IPS-18c (cell line): ENCODE measurements around the gene GCK.

Source experiments
- H3K4me3 ChIP-seq: 2 replicates; pipeline ENCODE4 v1.7.0; 2013; ENCODE audit warnings: low read depth, mild to moderate bottlenecking, low read length, moderate library complexity; ENCODE audit not compliant: insufficient read depth
- H3K9me3 ChIP-seq: one replicate; pipeline ENCODE4 v1.6.1; 2013; ENCODE audit warnings: mild to moderate bottlenecking, low read length, moderate library complexity; ENCODE audit not compliant: control insufficient read depth, insufficient read depth

GCK gene

DNA sequence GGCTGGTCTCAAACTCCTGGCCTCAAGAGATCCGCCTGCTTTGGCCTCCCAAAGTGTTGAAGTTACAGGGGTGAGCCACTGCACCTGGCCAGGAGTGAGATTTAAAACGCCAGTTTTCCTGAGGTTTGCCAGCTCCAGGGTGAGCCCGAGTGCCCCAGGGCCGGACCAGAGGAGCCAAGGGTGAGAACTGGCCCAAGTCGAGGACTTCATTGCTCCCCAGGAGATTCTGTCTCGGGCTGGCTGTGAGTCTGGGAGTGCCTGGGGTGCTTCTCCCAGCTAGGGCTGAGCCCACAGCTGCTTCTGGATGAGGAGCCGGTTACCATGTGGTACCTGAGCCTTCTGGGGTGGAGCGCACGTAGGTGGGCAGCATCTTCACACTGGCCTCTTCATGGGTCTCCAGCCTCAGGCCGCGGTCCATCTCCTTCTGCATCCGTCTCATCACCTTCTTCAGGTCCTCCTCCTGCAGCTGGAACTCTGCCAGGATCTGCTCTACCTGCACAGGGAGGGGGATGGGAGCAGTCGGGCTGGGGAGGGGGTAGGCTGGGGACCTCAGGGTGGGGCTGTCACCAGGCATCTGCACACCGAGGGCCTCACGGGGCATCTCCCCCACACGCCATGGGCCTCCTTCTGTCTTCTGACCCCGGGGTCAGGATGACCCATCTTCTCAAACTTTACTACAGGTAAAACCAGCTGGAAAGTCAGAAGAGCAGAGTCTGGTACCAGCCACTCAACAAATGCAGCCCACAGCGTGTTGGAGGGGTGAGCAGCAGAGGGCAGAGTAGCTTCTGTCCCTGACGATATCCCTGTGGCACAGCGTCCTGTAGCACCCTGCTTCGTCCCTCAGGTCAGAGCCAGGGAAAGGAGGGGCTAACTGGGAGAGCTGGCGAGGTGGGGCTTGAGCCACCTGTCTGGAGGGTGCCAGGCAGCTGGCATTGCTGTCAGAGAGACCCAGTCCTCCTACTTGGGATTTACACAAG lies 36.0 kb downstream of the GCK start:
- H3K4me3 ChIP-seq: no peak overlapping the region

DNA sequence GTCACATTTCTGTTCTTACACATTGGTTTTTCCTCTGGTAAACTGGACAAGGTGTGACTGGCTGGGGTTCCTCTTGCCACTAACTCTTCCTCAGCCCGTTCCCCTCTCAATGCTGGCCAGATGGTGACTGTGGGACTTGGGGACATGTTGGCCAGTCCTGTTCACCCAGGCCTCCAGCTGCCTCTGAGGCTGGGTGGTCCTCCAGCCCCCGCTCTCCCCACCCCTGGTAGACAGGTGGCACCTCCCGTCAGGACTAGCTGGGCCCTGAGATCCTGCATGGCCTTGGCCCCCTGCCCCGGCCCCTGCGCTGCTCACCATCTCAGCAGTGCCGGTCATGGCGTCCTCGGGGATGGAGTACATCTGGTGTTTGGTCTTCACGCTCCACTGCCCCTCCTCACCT lies 37.3 kb downstream of the GCK start:
- Histone ChIP-seq H3K9me3 (no peaks in the 10 kb centered on the region), H3K4me3 (no peak overlapping the region)

More for the DNA sequence above, 36.0 kb downstream of the GCK start:
- H3K9me3 ChIP-seq: no peaks in the 10 kb centered on the region

DNA sequence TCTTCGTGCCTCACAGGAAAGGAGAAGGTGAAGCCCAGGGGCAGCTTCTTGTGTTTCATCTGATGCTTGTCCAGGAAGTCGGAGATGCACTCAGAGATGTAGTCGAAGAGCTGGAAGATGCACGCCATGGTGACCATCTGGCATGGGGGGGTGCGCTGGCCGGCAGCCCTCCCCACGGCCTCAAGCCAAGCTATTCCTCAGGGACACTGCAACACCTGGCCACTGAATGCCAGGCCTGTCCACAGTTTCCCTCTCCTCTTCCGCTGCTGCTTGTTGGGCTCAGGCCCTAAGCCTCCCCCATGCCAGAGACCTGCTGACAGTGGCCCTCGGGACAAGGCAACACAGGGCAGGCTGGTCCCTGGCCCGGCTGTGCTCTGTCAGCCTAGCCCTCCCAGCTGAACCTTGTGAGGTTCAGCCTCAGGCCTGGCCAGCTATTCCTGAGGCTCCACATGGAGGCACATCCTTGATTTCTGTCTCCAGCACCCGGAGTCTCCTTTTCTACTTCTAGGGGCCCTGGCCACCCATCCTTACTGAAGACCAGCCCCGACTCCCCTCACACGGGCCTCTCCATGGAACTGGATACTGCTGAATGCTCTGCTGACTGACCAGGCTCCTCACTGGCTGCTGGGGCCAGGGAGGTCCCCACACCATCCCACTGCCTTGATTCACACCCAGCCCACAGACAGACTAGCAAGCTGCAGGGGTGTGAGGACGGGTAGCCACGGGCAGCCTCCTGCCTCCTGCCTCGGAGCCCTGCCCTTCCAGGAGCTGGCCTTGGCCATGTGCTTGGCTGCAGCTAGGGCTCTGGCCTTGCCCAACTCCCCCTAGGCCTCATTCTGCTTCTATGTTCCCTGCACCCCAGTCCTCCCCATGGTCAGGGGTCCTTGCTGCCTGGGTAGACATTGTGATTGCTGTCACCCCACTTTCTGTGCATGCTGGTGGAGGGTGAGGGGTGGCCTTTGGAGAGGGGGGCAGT lies 38.0 kb downstream of the GCK start:
- no peak overlapping the region for H3K4me3 ChIP-seq
- no peaks in the 10 kb centered on the region for H3K9me3 ChIP-seq

DNA sequence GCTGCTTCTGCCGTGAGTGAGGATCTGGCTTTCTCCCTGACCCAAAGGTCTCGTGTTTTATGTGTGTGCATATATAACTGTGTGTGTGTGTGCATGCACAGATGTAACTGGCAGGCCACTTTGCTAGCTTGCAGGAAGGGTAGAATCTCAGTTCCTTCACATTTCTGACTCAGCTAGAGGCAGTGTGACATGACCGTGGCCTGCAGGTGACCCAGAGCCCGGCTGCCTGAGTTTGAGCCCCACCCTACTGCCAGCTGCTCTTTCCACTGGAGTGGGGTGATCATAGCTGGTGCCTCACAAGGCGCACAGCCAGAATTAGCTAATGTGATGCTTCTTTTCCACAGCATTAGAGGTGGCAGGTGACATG lies 38.8 kb downstream of the GCK start:
- no peak overlapping the region for H3K4me3 ChIP-seq
- H3K9me3 ChIP-seq: no peaks in the 10 kb centered on the region

DNA sequence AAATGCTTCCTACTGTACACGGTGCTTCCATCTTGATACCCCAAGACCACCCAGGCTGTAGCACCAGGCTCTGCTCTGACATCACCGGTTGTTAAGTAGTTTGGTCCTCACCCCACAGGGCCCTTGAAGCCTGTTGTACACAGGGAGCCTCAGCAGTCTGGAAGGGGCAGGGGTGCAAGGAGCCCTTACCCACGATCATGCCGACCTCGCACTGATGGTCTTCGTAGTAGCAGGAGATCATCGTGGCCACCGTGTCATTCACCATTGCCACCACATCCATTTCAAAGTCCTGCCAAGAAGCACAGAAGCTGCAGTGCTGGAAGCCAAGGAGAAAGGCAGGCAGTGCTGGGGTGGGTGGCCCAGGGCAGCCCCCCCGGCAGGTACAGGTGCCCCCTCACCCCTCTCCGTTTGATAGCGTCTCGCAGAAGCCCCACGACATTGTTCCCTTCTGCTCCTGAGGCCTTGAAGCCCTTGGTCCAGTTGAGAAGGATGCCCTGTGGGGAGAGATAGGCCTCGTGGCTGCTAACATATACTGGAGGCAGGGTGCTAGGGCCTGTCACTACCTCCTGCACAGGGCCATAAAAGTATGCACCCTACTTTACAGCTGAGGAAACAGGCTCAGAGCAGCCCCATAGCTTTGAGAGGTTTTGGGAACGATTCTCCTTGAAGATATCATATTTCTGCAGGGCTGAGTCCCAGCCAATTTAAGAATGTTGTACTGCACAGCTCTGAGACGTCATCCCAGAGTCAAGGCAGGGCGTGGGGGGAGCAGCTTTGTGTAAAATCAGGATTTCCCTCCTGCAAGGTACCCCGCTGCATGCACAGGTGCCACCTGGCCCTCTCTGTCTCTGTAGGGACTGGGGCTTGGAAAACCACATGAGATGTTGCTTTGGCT lies 39.4 kb downstream of the GCK start:
- H3K4me3 ChIP-seq: no peak overlapping the region
- peaks cover 2% of the 10 kb centered on the region for H3K9me3 ChIP-seq

DNA sequence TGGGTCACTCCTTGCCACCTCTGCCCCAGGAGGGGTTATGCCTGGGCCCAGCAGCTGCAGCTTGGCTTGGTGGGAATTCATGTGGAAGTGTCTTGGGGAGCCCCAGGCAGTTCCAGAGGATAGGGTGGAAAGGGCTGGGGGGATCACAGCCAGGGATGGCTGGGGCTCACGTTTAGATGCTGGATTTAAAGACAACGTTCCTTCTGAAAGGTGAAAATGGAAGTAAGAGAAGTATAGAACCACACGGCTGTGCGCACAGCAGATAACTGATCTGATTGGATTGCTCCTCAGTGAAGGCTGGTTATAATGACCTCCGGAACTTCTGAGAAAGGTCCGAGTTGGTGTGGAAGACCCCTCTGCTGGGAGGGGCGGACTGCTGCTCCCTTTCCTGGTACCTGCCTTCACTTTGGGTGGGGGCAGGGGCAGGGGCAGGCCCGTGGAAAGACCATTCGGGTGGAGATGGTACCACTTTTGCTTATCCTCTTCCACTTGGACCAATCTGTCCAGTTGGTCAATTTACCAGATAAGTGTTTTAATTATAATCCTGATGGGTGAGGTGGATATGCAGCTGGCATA lies 40.2 kb downstream of the GCK start:
- H3K9me3 ChIP-seq: peaks cover 5% of the 10 kb centered on the region
- no peak overlapping the region for H3K4me3 ChIP-seq

DNA sequence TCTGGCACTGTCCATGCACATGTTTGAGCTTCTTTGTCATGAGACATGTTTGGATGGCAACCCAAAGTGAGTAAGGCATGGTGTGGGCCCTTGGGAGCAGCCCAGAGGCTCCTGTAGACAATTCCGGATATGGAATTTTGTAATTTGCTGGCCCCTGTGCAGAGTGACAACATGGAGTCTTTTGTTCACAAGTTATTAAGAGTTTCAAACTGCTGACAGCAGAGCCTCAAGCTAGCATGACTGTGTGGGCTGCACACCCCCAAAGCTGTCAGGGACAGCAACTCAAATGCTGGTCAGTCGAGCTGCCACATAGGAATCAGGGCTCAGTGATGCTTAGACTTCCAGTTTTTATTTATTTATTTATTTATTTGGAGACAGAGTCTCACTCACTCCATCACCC lies 41.1 kb downstream of the GCK start:
- H3K4me3 ChIP-seq: no peak overlapping the region
- peaks cover 5% of the 10 kb centered on the region for H3K9me3 ChIP-seq

DNA sequence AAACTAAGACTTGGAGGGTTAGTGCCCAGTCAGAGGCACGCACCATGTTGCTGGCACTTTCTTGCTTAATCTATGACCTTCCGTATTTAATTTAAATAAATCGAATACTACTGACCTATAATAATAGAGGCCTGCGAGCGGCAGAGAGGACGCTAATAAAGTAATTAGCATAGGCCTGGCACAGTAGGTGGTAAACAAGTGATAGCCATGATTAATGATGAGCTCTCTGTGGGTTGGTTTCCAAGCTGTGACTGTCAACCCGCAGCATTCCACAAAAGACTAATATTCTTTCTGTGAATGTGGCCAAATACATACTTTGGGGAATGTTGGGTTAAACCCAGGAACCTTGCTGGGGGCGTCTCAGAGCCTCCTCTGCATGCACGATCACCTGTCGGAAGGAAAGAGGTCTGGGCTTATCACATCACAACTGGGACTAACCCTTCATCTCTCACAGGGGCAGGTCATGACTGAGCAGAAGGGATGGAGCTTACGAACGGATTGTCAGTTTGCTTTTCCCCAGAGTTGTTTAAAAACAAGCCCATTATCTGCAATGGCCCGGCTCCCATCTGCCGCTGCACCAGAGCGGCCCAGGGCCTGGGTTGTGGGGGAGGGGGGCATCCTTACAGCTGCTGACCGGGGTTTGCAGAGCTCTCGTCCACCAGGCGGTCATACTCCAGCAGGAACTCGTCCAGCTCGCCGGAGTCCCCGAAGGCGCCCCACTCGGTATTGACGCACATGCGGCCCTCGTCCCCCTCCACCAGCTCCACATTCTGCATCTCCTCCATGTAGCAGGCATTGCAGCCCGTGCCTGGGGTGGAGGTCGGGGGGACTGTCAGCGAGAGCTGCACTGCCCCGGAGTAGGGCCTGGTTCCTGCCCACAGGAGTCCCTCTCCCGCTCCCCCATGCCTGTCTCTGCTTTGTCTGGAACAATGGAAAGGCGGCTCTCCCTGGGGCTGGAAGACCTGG lies 41.9 kb downstream of the GCK start:
- Histone ChIP-seq H3K4me3 (no peak overlapping the region), H3K9me3 (peaks cover 5% of the 10 kb centered on the region)

DNA sequence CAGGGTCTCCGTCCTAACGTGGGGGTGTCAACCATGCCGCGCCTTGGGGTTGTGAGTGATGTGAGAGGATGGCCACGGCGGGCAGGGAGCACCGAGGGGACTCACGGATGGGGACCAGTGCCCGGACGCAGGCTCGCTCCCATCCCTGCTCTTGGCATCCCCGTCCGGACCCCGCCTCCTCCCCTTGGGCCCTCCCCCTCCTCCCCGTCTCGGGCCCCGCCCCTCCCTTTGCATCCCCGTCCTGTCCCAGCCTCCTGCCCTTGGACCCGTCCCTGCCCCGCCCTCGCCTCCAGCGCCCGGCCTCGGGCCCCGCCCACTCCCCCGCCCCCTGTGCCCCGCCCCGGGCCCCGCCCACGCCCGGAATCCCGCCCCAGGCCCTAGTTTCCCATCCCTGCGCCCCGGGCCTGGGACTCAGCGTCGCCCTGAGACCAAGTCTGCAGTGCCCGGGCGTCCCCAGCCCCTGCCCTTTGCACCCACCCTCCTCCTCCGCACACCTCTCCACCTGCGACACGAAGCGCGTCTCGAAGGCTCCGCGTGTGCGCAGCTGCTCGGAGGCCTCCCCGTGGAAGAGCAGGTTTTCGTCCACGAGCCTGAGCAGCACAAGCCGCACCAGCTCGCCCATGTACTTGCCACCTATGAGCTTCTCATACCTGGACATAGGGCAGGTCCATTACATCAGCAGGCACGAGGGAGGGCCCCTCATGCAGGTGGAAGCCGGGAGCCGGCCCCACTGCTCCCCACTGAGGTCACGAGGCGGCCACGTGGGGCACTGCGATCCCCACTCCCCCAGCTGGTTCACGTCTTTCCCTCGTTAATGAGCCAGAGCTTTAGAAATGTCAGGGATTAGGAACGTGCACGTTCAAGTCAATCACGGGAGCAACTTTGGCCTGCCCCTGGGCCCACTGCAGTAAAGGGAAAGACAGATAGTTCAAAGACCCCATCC lies 43.0 kb downstream of the GCK start:
- Histone ChIP-seq H3K9me3 (peaks cover 5% of the 10 kb centered on the region), H3K4me3 (peak overlapping the region; percentile 64)

DNA sequence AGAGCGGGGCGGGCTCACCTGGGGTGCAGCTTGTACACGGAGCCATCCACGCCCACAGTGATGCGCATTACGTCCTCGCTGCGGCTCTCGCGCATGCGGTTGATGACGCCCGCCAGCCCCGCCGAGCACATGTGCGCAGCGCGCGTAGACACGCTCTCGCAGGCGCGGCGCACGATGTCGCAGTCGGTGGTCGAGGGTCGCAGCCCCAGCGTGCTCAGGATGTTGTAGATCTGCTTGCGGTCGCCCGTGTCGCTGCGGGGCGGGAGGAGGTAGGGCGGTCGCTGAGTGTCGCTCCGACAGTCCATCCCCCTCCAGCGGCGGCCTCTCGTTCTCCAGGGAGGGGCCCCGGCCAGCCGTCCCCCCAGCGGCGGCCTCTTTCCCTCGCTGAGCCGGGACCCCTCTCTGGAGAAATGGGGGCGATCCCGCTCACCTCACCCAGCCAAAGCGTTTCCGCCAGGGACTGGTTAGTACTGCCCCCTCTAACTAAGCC lies 43.7 kb downstream of the GCK start:
- Histone ChIP-seq H3K9me3 (peaks cover 5% of the 10 kb centered on the region), H3K4me3 (peak overlapping the region; percentile 64)

DNA sequence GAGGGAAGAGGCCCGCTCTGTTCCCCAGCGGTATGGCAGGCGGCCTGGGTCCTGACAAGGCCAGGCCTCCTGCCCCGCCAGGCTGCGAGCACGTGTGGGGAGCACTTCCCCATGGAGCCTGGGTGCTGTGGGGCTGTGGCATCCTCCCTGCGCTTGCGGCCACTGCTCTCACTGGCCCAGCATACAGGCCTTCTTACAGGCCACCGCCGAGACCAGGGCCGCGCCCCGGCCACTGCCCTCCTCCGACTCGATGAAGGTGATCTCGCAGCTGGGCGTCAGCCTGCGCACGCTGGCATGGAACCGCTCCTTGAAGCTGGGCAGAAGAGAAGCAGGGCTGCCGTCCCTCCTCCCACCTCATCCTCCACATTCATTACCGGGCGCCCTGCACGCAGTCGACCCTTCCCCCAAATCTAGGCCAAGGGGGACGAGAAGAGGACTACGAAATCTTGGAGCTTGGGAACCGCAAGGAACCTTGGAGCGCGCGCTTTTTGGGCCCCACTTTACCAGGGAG lies 44.2 kb downstream of the GCK start:
- Histone ChIP-seq H3K9me3 (peaks cover 5% of the 10 kb centered on the region), H3K4me3 (no peak overlapping the region; the same call in 1 of the 2 replicates)

DNA sequence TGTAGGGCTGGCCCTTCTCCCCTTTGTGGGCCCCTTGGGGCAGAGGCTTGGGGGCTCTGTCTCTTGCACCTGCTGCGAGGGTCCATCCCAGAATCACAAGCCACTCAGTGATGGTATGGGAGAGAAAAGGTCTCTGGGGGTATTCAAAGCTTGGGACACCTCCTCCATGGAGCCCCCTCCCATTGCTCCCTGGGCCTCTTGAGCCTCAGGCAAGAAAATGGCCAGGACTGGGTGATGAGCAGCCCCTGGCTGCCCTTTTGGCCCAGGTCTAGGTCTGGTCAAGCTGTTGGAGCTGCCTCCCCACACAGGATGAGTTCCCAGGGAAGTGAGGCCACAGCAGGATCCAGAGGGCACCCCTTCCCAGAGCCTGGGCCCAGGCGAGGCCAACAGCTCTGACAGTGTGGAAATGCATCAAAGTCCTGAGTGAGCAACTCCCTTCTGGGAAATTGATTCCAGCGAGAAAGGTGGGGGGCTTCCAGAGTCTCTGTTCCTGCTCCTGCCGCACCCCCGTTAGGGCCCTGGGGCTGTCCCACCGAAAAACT lies 44.7 kb downstream of the GCK start:
- H3K9me3 ChIP-seq: peaks cover 5% of the 10 kb centered on the region
- no peak overlapping the region for H3K4me3 ChIP-seq

DNA sequence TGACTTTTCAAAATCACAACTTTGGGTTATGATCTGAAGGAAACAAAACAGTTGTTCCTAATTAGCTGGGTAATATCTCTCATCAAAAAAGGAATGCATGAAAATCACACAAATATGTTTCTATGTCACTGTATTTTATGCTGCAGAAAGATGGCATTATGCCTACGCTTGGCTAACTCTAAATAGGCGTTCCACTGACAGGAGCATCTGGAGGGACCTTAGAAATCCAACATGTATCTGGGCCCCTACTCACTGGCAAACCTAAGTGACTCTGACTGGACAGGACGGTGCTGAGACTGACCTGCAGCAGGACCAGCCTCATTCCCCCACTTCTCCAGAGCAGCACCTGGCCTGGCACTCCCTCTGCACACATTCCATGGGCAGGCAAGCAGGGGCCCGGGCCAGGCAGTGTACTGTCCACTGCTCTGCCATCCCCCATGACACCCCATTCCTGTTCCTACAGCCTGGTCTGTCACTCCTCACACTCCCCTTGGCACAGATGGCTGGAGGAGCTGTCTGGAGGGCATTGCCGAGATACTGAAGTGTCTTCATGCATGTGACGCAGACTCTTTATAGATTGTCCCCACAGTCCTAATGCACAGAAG lies 45.5 kb downstream of the GCK start:
- H3K4me3 ChIP-seq: no peak overlapping the region
- H3K9me3 ChIP-seq: peaks cover 5% of the 10 kb centered on the region

DNA sequence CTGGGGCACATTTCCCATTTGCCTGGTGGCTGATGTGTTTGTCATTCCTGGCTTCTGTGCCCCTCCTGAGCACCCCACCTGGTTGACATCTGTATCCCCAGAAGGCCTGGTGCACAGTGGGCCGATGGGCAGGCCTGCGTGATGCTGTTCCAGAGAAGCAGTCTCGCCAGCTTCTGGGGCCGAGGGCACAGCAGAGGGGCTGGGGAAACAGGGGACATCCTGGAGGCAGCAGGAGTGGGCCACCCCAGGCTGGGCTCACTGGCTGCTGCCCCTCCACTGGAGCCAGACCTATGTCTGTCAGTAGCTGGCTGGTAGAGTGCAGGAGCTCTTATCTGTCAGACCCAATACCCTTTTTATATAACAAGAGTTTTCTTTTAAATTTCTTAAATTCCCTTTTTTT lies 47.2 kb downstream of the GCK start:
- H3K4me3 ChIP-seq: no peak overlapping the region

More for the DNA sequence above, 47.2 kb downstream of the GCK start:
- peaks cover 5% of the 10 kb centered on the region for H3K9me3 ChIP-seq
